Raji (cell line): ENCODE results near the gene ITGB8.

Experiments used
- POLR2A ChIP-seq: IDR thresholded peaks from 2 replicates; pipeline ENCODE4 v1.6.1; 2011; ENCODE audit warnings: low read depth, low read length, control low read depth; ENCODE audit not compliant: insufficient read depth

Gene ITGB8

DNA sequence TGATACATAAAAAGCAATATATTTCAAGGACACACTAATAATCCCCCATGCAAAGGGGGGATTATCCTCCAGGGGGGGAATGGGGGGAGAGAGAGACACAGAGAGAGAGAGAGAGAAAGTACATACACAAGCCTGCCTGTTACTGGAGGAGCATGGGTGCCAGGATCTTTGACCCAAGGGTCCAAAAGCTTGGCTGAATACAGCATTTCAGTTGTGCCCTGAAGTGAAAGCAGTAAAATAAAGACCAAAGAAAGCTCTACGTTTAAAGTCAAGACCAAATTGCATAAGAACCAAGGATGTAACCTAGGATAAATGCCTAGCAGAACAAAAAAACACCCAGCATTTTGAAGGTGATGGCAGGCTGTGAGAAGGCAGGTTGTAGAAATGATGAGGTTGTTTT is 27.8 kb upstream of the ITGB8 start:
- TF ChIP-seq POLR2A = no peak

- TF ChIP-seq POLR2A = no peak
Measured at GRCh38 chr7:20304366-20304765, 26.3 kb upstream of the ITGB8 start.

DNA sequence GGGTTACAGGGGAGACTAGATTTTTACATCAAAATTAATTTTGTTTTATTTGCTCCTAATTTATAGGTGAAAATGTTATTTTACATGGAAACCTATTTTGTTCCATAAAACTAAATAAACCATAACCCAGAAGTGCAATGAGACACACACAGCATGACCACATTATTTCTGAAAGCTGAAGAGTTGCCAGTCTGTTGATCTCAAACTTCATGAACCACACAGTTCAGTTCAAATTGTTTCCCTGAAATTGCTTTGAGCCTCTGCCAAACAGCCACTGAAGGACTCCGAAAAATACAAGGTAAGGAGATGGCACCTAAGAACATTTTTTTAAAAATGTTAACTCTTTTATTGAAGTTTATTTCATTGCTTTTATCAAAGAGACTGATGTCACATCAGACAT is 25.0 kb upstream of the ITGB8 start:
- TF ChIP-seq POLR2A = no peak

GRCh38 chr7:20306180-20306946 is 24.3 kb upstream of the ITGB8 start:
- TF ChIP-seq POLR2A = no peak

DNA sequence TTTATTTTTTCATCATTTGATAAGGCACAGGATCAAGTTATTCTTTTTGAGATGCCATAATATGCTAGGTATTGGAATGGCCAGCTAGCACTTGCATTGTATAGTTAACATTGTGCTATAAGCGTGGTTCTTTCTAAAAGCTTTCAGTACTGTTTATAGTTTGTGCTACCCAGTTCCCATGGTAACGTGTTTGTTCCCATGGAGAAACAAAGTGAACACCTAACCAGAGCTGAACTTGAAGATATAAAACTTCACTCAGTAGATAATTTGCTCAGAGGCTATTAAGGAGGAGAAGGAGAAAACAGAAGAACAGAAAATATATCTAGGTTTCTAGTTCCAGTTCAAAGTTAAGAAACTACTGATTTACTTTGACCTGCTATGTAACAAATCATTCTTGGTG is 23.6 kb upstream of the ITGB8 start:
- TF ChIP-seq POLR2A = no peak

- no peak for TF ChIP-seq POLR2A
Measured at GRCh38 chr7:20307901-20308300, 22.8 kb upstream of the ITGB8 start.

GRCh38 chr7:20310301-20310700 is 20.4 kb upstream of the ITGB8 start:
- no peak for TF ChIP-seq POLR2A

- no peak for TF ChIP-seq POLR2A
Measured at GRCh38 chr7:20310963-20311742, 19.5 kb upstream of the ITGB8 start.

GRCh38 chr7:20311743-20312042 is 19.0 kb upstream of the ITGB8 start:
- TF ChIP-seq POLR2A = no peak

- no peak for TF ChIP-seq POLR2A
Measured at GRCh38 chr7:20312562-20312961, 18.1 kb upstream of the ITGB8 start.

GRCh38 chr7:20313626-20314025 is 17.1 kb upstream of the ITGB8 start:
- no peak for TF ChIP-seq POLR2A

- no peak for TF ChIP-seq POLR2A
Measured at GRCh38 chr7:20314198-20314597, 16.5 kb upstream of the ITGB8 start.

DNA sequence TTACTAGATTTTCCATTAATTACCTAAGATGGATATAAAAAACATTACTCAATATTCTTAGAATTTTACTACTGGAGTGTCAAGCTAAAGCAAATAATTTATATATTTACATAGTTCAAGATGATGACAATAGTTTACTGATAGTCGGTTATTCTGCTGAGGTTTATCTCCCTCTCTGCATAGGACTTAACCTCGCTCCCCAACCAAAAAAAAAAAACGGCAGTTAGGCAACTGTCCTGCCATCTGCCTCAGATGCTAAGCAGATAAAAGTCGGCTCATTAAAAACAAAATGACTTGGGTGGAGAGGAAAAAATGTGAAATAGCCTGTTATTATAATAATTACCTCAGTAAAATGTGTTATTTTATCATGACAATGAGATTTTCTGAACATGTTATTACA is 14.0 kb upstream of the ITGB8 start:
- TF ChIP-seq POLR2A = no peak

DNA sequence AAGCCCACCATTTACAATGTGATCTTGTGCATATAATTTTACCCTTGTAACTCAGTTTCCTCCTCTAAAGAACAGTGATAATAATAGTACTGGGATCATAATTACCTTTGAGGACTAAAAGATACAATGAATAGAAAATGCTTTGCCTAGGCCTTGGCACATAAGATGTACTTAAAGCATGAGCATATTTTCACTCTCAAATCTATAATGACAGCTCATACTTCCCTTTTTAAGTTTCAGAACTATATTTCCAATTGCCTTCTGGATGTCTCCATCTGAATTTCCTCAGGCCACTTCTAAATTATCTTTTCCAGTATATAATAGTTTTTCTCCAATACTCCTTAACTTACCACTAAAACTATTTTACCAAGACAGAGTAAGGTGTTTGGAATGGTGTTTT is 13.3 kb upstream of the ITGB8 start:
- TF ChIP-seq POLR2A = no peak

DNA sequence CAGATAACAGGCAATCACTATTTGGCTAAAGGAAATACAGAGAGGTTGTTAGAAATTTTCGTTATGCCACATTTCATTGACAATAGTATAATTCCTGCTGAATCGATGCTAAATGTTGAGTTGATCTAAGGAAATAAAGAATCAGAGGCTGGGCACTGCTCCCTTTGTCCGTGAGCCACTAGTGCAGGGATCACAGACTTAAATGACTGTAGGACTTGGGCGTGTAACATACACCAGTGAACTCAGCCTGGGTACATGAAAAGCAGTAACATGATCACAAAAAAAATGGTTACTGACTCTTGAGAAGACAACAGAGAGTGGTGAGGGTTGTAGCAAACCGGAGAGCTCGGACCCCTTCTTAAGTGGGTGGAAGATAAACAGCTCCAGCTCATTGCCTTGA is 11.8 kb upstream of the ITGB8 start:
- TF ChIP-seq POLR2A = no peak

DNA sequence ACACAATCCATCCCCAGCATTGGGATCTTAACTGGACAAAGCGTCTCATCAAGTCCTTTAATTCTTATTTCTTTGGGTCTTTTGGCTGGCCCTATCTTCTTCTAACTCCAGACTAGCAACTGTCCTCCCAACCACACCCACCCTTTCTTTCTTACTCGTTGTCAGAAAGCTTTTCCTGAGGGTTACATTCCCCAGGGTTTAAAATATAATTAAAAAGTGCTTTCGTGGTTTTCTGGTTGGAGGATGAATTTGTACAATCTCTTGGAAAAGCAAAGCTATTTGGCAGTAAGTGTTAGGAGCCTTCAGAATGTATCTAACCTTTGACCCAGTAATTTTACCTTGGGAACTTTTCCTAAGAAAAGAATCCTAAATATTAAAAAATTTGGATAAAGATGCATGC is 10.4 kb upstream of the ITGB8 start:
- no peak for TF ChIP-seq POLR2A

DNA sequence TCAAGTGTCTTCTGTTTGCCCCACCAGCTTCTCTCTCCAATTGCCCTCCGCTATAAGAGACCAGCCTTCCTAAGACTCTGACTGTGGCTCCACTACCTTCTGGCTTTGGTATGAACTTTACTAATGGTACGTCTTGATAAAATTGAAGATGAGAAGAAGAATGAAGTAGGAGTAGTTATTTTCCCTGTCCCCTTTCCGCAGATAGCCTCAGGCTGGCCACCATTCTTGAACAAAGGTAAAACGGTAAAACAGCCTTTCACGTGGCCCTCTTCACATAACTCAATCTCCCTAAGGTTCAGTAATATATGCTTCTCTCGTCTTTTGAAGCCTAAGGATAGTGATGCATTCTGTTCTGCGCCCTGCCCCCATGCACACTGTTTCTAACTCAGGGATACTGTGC is 9.9 kb upstream of the ITGB8 start:
- TF ChIP-seq POLR2A = no peak

DNA sequence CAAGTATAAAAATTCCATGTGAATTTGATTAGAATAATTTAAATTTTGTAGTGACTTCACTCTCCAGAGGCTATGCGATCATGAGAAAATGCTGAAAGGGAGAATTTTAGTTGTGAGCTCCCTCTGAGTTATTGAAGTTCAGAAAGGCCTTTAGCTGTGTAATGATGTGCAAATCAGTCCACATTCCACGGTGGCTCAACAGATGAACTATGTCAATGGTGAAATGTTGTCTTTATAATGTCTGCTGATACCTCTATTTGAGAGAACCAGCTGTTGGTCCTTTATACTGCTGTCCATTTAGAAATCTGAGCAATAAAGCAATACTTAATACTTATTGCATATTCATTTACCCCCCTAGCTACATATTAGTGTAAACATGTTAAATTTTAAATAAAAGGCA is 7.1 kb upstream of the ITGB8 start:
- no peak for TF ChIP-seq POLR2A

- TF ChIP-seq POLR2A = no peak
Measured at GRCh38 chr7:20326342-20326741, 4.4 kb upstream of the ITGB8 start.
